Measurements from ENCODE around the gene ZFYVE1.

The ZFYVE1 gene

DNA sequence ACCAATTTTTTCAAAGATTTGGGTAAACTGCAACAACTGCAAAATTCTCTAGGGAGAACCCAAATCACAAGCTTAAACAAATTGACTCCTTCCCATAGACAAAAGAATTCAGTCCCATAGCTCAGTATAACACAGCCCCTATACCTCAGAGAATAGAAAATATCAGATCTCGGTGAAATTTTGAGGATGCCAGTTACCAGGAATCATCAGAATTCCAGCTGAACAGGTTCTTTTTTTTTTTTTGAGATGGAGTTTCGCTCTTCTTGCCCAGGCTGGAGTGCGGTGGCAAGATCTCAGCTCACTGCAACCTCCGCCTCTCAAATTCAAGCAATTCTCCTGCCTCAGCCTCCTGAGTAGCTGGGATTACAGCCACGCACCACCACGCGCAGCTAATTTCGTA is 36.7 kb downstream of the ZFYVE1 start:
- DNase-seq (ENCODE audit: low read depth in 1 of 2, low spot score in 1 of 2), result no peak
- TF ChIP-seq JUND (IDR thresholded peaks at IDR 0.05; ENCODE audit: low read depth), result no peak
- in situ Hi-C loops (cut with HindIII; ENCODE audit: low pct_unique_long_range_greater_than_20kb, low sequenced_read_pairs), result no loop called here

DNA sequence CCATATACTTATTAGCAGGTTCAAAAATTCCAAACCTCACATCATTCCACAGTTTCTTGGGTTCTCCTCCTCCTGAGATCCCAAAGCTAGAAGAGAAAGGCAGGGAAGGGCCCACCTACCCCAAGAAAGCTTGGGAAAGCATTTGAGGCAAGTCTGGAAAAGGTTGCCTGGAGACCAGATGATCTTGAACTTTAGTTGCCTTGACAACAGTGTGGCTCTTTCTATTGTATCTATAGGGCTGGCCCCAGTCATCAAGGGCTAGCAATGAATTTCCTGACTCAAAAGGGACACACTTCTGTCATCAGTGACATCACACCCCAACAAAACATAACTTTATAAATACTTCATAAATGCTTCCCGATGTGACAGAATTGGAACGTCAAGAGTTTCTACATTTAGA is 40.0 kb downstream of the ZFYVE1 start:
- no peak for TF ChIP-seq JUND (IDR thresholded peaks at IDR 0.05; ENCODE audit: low read depth)
- in situ Hi-C loops (cut with HindIII; ENCODE audit: low pct_unique_long_range_greater_than_20kb, low sequenced_read_pairs), result no loop called here
- no peak for DNase-seq (ENCODE audit: low read depth in 1 of 2, low spot score in 1 of 2)

DNA sequence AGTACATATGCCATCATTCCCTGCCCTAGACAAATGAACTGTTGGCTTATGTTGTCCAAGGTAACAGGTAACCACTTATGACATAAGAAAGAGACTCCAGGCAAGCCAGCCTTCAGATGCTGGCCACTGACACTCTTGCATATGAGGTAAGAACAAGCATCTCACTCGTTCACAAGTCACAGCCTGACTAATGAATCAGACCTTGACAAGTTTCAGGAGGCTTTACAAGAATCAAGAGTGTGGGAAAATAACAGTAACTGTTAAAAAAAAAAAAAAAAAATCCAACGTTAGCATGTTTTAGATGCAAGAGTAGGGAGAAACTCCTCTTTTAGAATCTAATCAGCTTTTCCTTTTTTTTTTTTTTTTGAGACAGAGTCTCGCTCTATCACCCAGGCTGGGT is 40.7 kb downstream of the ZFYVE1 start:
- DNase-seq (ENCODE audit: low read depth in 1 of 2, low spot score in 1 of 2), result no peak
- in situ Hi-C loops (cut with HindIII; ENCODE audit: low pct_unique_long_range_greater_than_20kb, low sequenced_read_pairs), result no loop called here
- TF ChIP-seq JUND (IDR thresholded peaks at IDR 0.05; ENCODE audit: low read depth), result no peak

DNA sequence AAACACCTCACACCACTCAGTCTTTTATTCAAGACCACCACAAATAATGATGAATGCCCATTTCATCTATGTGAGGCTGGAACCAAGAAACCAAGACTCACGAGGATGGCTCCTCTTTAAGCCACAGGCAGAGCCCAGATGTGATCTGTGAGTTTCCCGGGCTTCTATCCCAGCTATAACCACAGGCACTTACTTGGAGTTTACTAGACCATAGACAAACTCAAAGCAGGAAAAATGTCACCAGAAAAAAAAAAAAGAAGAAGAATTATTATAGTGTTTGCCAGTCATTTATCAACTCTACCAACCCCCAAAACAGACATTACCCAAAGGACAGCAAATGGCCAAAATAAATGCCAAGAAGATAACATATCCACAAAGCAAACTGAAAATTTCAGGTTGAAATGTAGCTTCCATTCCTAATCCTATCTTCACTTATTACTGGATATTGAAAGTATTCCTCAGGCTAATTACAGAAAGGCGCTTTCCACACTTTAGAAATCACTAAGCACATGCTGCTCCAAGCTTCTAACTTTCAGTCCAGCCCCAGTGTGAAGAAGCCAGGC is 44.7 kb downstream of the ZFYVE1 start:
- DNase-seq (ENCODE audit: low read depth in 1 of 2, low spot score in 1 of 2), result no peak
- no peak for TF ChIP-seq JUND (IDR thresholded peaks at IDR 0.05; ENCODE audit: low read depth)
- in situ Hi-C loops (cut with HindIII; ENCODE audit: low pct_unique_long_range_greater_than_20kb, low sequenced_read_pairs), result no loop called here

DNA sequence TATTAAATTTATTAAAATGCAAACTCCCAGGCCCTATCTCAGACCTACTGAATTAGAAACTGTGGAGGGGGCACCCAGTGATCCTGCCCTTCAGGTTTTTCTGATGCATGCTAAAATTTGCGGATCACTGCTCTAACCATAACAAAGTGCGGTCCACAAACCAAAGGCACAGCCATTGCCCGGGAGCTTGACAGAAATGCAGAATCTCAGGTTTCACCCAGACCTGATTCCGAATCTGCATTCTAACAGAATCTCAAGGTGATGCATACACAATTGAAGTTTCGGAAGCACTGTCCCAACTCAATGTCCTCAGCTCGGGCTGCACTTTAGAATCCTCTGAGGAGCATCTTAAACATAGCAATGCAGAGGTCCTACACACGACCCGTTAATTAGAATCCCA is 46.0 kb downstream of the ZFYVE1 start:
- no peak for DNase-seq (ENCODE audit: low read depth in 1 of 2, low spot score in 1 of 2)
- in situ Hi-C loops (cut with HindIII; ENCODE audit: low pct_unique_long_range_greater_than_20kb, low sequenced_read_pairs), result no loop called here
- TF ChIP-seq JUND (IDR thresholded peaks at IDR 0.05; ENCODE audit: low read depth), result no peak

DNA sequence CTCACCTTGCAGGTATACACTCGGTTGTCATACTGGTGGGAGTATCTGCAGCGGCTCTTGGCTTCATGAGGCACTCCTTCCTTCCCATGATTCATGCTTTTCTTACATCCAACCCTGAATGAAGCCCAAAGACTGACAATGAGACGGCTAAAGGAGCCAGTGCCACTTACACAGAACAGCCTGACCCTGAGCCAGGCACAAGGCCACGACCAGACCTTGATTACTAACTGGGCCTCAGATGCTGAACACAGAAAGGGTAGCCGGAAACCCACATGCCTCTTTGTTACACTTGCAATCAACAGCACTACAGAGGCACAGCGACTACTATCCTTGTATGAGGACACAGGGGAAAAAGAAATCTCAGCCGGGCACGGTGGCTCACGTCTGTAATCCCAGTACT is 48.0 kb downstream of the ZFYVE1 start:
- no peak for DNase-seq (ENCODE audit: low read depth in 1 of 2, low spot score in 1 of 2)
- in situ Hi-C loops (cut with HindIII; ENCODE audit: low pct_unique_long_range_greater_than_20kb, low sequenced_read_pairs), result no loop called here

DNA sequence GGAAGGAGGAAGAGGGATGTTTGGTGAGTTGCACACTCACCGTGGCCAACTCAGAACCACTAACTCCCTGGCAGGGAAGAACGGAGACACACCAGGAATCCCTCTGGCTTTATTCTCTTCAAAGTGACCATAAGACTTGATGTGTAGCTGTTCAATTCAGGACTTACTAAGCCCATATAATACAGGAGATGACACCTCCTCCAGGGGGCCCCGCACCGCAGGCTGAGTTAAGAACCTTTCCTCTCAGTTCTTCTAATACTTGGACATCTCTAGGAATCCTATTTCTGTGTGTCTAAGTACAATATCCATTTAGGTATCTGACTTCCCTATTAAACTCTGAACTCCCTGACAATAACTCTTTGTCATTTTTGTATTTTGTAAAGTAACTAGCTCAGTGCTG is 51.1 kb downstream of the ZFYVE1 start:
- in situ Hi-C loops (cut with HindIII; ENCODE audit: low pct_unique_long_range_greater_than_20kb, low sequenced_read_pairs), result no loop called here
- no peak for TF ChIP-seq JUND (IDR thresholded peaks at IDR 0.05; ENCODE audit: low read depth)
- peak in 1 of 2 experiments; percentile 15 for DNase-seq (ENCODE audit: low read depth in 1 of 2, low spot score in 1 of 2)

More for the DNA sequence above, 48.0 kb downstream of the ZFYVE1 start:
- no peak for TF ChIP-seq JUND (IDR thresholded peaks at IDR 0.05; ENCODE audit: low read depth)

DNA sequence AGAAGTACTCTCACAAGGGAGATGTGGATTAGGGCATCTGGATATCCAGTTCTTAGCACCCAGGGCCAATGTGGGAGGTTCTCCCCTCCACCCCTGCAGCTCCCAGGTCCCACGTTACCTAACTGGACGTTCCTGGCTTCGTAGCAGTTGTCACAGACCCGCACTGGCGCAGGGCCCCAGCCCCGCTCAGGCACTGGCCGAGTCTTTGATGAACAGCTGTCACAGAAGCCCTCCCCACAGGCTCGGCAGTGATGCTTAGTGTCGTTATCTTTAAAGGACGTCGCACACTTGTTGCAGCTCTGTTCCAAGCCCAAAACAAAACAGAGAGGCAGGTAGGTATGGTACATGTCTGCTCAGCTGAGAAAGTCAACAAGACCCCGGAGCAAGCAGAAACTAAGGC is 52.2 kb downstream of the ZFYVE1 start:
- no peak for DNase-seq (ENCODE audit: low read depth in 1 of 2, low spot score in 1 of 2)
- TF ChIP-seq JUND (IDR thresholded peaks at IDR 0.05; ENCODE audit: low read depth), result no peak
- in situ Hi-C loops (cut with HindIII; ENCODE audit: low pct_unique_long_range_greater_than_20kb, low sequenced_read_pairs), result no loop called here

DNA sequence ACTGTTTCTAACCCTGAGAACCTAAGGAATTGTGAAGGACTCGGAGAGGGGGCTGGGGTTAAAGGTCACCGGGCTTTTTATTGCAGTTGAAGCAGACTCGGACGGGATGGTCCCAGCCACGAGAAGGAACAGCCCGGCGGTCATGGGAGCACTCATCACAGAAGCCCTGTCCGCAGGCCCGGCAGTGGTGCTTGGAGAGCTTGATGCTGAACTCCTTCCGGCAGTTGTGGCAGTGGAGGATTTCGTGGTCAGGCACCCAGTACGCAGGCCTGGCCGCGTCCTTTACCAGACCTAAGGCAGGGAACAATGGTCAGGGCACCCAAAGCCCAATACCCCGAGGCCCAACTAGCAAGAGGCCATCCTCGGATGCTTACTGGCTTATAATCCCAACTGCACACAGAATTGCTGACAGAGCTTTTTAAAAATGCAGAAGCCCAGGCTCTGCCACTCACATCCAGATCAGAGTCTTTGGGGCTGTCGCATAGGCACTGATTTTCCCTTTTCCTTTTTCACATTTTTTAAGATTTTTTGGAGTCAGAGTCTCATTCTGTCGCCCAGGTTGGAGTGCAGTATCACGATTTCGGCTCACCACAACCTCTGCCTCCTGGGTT is 56.0 kb downstream of the ZFYVE1 start:
- TF ChIP-seq JUND (IDR thresholded peaks at IDR 0.05; ENCODE audit: low read depth), result no peak
- DNase-seq (ENCODE audit: low read depth in 1 of 2, low spot score in 1 of 2), result no peak
- in situ Hi-C loops (cut with HindIII; ENCODE audit: low pct_unique_long_range_greater_than_20kb, low sequenced_read_pairs), result no loop called here

DNA sequence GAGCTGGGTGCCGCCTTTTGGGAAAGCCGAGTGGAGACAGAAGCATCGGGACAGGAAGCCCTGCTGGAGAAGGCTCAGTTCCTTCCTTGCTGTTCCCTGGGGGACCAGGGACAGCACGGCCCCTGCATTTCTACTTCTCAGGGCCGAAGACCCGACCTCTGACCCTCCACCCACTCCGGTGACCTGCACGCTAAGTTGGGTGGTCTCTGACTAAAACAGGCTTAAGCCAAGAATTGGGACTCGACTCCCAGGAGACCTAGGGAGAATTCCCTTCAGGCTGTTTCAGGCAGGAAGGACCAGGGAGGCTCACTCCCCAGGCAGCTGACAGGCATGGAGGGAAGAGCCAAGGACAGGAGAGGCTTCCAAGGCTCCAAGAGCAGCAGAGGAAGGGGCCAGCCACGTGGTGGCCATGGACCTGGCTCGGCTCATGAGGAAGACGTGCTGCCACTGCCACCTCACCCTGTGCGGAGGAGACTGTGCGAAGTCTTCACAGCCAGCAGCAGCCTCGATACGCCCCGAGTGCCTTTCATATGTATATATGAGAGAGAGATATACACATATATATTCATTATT is 56.8 kb downstream of the ZFYVE1 start:
- TF ChIP-seq JUND (IDR thresholded peaks at IDR 0.05; ENCODE audit: low read depth), result no peak
- in situ Hi-C loops (cut with HindIII; ENCODE audit: low pct_unique_long_range_greater_than_20kb, low sequenced_read_pairs), result no loop called here
- no peak for DNase-seq (ENCODE audit: low read depth in 1 of 2, low spot score in 1 of 2)

DNA sequence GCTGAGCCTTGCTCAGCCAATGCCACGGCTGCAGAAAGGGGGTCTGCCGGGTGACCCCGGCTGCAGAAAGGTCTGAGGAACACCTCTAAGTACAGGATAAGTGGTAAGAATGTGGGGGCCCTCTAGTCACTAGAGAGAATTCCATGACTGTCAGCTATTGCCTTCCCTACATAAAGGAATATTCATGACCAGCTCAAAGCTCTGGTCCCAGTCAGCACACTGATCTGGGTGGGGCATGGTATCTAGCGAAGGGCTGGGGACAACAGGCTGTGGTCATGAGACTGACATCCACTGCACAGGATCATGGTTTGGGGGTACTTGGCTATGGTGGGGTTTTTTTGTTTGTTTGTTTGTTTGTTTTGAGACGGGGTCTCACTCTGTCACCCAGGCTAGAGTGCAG is 58.6 kb downstream of the ZFYVE1 start:
- no peak for DNase-seq (ENCODE audit: low read depth in 1 of 2, low spot score in 1 of 2)
- in situ Hi-C loops (cut with HindIII; ENCODE audit: low pct_unique_long_range_greater_than_20kb, low sequenced_read_pairs), result no loop called here
- no peak for TF ChIP-seq JUND (IDR thresholded peaks at IDR 0.05; ENCODE audit: low read depth)

DNA sequence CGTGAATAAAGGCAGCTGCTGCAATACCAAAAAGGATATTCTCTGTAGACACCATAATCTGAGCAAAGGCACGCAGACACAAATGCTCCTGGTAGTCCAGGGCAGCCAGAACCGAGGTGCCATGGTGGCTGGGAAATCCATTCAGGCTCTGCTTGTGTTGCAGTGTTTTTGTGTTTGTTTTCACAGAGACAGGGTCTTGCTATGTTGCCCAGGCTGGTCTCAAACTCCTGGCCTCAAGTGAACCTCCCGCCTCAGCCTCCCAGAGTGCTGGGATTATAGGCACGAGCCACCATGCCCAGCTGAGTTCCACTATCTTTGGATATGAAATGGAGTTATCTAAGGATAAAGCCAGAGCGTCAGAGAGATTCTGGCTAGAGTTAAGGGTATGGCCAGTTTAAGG is 60.9 kb downstream of the ZFYVE1 start:
- TF ChIP-seq JUND (IDR thresholded peaks at IDR 0.05; ENCODE audit: low read depth), result no peak
- in situ Hi-C loops (cut with HindIII; ENCODE audit: low pct_unique_long_range_greater_than_20kb, low sequenced_read_pairs), result no loop called here
- DNase-seq (ENCODE audit: low read depth in 1 of 2, low spot score in 1 of 2), result no peak

DNA sequence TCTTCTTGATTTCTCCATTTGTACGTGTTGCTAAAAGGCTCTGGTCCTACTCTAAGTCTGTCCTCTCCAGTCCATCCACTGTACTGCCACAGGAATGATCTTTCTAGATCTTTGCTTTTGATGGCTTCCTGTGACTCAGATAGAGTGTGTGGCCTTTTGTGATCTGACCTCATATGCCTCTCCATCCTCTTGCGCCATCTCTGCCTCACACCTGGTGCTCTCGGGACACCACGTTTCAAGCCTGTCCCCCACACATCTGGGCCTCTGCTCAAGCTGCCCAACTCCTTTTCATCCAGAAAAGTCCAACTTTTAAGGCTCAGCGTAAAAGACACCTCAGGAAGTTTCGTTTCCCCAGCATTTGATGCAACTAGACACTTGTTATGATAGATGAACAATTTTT is 61.7 kb downstream of the ZFYVE1 start:
- DNase-seq (ENCODE audit: low read depth in 1 of 2, low spot score in 1 of 2), result no peak
- in situ Hi-C loops (cut with HindIII; ENCODE audit: low pct_unique_long_range_greater_than_20kb, low sequenced_read_pairs), result no loop called here
- TF ChIP-seq JUND (IDR thresholded peaks at IDR 0.05; ENCODE audit: low read depth), result no peak

Data from T47D (cell line).